ENCODE measurements around the gene RAE1. TPM values are rescaled to one million over a fixed set of nuclear protein-coding genes. Genes with fewer than 3 reads are reported as not detected.
A peak's percentile ranks its signal among the peaks of the same experiment; 100 is the strongest.
"Not testable (repeated sequence)": the region's sequence is repeated elsewhere in the genome, so short reads cannot be mapped to it uniquely, and the experiment has no call there.

The RAE1 gene
- total RNA-seq, 1 experiment from 2014 or later, result 83.9 TPM

DNA sequence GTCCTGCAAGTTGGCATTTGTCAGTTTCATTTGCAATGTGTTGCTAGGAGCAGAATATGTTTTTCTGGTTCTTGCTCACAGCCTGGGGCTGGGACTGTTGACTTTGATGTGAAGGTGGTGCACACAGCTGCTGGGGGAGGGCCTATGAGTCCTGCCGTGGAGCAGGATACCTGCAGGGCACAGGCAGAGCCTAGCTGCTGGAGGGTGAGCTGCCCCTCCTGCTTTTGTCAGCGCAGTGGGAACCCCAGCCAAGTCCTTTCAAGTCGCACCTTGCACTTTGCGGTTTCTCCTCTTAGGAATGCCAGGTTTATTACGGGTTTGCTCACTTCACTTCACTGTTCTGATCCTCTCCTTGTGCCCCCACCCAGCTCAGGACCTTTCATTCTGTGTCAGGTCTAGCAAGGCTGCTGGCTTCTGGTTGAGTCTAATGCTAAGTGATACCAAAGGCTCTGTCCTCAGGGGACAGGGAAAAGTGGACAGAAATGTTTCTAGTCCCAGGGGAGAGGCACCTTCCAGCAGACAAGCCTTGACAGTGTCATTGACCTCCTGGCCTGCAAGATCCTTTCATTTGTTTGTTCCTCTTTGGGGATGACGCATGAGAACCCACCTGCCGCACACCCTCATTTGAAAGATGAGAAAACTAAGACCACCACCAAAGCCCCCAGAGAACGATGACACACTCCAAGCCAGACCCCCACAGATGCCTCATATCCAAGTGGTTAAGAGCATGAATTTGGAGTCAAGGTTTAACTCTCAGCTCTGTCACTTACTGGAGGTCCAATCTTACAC is 24.2 kb upstream of the RAE1 start:
- no peak for DNase-seq (ENCODE audit: low read depth)

GRCh38 chr20:57327820-57328219 is 23.2 kb upstream of the RAE1 start:
- no peak for DNase-seq (ENCODE audit: low read depth)

- DNase-seq (ENCODE audit: low read depth), result no peak
These were observed 21.3 kb upstream of the RAE1 start, which contains the start of gene SPO11 for GRCh38 chr20:57329608-57330221. Gene SPO11 (plus strand): TSS chr20:57329803. CDS start chr20:57329868, 65 bp downstream.

GRCh38 chr20:57330998-57331397 is 20.1 kb upstream of the RAE1 start:
- DNase-seq (ENCODE audit: low read depth), result no peak

GRCh38 chr20:57332105-57333089 is 18.7 kb upstream of the RAE1 start:
- DNase-seq (ENCODE audit: low read depth), result no peak

- DNase-seq (ENCODE audit: low read depth), result peak; percentile 46
These were observed 15.7 kb upstream of the RAE1 start for GRCh38 chr20:57335392-57335791.

- no peak for DNase-seq (ENCODE audit: low read depth)
These were observed 9.4 kb upstream of the RAE1 start for GRCh38 chr20:57341663-57342062.

GRCh38 chr20:57342829-57343228 is 8.2 kb upstream of the RAE1 start:
- DNase-seq (ENCODE audit: low read depth), result peak; percentile 12

DNA sequence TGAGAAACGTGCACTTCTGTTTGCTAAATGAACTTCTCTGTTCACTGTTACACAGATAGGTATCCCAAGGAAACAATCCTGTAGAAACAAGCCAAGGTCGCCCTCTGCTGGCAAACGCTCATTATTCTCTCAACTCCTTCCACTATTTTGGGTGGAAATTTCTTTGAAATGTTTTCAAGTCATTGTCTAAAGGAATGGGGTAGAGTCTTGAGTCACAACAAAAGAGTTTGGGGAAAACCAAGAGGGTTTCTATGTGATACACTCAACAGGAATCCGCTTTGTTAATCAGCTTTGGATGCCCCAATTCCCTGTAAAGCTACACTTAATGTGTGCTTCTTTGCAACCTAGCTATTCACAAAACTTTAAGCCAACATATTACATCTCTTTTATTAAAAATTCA is 4.6 kb upstream of the RAE1 start:
- DNase-seq (ENCODE audit: low read depth), result peak; percentile 74

DNA sequence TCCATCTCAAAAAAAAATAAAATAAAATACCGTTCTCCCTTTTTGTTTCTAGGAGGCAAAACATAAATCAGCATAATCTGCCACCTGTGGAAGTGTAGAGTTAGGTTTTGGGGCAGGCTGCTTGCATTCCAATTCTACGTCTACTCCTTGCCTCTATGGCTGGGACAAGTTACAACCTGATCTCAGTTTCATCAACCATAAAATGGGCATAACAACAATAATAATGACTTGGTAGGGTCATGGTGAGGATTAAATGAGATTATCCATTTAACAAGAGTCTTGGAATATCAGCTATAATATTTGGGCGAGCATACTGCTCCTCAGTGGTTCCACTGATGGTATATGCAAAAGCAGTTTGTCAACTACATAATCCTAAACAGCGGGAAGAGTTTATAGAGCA is 3.7 kb upstream of the RAE1 start:
- DNase-seq (ENCODE audit: low read depth), result no peak

GRCh38 chr20:57348200-57348921 is 2.7 kb upstream of the RAE1 start:
- not testable (repeated sequence) for DNase-seq (ENCODE audit: low read depth)

DNA sequence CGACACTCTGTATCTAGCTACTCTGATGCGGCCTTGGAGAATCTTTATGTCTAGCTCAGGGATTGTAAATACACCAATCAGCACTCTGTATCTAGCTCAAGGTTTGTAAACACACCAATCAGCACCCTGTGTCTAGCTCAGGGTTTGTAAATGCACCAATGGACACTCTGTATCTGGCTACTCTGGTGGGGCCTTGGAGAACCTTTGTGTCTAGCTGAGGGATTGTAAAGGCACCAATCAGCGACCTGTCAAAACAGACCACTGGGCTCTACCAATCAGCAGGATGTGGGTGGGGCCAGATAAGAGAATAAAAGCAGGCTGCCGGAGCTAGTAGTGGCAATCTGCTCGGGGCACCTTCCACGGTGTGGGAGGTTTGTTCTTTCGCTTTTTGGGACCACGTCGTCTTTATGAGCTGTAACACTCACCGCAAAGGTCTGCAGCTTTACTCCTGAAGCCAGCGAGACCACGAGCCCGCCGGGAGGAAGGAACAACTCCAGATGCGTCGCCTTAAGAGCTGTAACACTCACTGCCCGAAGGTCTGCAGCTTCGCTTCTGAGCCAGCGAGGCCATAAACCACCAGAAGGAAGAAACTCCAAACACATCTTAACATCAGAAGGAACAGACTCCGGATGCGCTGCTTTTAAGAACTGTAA is 2.0 kb upstream of the RAE1 start:
- DNase-seq (ENCODE audit: low read depth), result not testable (repeated sequence)

DNA sequence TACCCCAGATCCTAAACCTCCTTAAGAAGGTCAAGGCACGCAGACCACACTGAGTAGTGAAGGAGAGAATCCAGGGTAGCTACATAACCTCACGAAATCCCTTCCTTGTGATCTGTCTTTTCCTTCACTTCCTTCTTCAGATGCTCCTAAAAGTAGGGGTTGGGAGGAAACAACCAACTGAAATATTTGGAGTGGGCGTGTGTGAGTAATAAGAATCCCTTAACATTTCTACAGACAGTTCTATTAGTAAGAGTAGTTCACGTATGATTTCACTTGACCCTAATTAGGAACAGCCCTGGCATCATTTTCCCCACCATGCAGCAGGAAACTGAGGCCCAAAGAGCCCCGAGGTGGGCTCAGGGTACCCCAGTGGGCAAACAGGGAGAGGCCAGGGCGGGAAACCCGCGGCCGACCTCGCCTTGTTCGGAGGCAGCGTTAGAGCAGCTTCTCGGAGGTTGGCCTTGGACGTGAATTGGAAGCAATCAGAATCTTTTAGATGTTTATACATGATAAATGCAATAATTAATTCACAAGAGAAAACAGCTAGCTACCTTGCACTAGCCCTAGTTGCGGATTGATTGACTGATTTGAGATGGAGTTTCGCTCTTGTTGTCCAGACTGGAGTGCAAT is 859 bp upstream of the RAE1 start:
- no peak for DNase-seq (ENCODE audit: low read depth)

DNA sequence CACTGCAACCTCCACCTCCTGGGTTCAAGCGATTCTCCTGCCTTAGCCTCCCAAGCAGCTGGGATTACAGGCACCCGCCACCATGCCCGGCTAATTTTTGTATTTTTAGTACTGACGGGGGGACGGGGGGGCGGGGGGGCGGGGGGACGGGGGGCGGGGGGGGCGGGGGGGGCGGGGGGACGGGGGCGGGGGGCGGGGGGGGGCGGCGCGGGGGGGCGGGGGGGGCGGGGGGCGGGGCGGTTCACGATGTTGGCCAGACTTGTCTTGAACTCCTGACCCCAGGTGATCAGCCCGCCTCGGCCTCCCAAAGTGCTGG is 371 bp upstream of the RAE1 start:
- not testable (repeated sequence) for DNase-seq (ENCODE audit: low read depth)

DNA sequence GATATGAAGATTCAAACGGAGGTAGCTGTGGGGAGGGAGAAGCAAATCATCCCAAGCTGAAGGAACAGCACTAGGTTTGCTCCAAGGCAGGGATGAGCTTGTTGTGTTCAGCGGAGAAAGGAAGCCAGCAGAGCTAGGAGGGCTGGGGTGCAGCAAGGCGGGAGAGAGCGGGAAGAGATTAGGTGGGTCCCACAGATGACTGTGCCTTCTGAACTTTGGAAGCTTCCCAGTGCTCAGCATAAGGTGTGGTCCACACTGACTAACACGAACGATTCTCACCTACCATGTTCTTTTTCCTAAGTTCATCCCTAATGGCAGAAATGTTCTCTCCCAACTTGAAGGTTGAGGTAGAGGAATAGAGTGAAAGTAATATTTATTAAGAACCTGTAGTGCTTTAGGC is 1.2 kb downstream of the RAE1 start:
- no peak for DNase-seq (ENCODE audit: low read depth)

DNA sequence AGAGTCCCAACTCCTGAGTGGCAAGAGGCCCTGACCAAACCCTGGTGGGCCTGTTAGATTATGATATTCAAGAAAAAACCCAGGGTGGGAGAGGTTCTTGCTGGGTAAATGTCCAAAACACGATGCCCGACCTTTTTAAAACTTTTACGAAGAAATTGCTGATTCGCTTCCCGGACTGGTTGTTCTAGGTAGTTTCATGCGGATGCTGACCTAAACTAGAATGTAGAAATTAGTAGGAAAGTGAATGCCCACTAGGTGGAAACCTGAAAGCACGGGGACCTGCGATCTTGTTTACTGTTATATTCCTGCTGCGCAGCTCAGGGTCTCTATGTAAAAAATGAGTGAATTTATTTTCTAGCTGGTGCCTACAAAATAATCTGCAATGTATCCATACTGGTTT is 2.3 kb downstream of the RAE1 start:
- no peak for DNase-seq (ENCODE audit: low read depth)

DNA sequence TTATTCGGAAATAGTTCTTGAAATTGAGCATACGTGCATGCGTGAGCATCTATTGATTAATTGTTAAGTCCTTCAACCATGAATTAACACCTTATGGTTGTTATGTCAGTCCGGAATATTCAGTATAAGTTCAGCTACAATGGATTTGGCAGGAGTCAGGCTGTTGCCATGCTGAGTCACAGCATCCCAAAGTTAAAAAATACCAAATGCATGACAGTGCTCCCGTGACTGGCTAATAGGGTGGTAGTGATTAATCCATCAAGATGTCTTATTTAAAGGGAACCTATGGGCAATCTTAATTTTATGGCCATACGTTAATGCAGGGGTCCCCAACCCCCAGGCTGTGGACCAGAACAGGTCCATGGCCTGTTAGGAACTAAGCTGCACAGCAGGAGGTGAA is 10.5 kb downstream of the RAE1 start:
- DNase-seq (ENCODE audit: low read depth), result peak; percentile 81

DNA sequence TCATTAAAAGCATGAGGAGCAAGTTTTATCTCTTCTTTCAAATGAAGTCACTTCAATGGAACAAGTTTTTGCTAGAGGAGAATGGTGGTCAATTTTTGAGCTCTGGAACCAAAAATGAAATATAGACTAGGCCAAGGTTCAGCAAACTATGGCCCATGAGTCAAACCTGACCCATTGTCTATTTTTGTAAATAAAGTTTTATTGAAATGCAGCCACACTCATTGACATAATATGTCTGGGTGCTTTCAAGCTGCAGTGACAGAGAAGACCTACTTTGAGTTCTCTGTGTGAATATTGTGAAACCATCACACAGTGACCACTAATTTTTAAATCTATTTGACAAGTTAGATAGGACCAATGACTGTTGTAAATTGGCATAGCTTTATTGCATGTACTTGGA is 13.4 kb downstream of the RAE1 start:
- DNase-seq (ENCODE audit: low read depth), result no peak

DNA sequence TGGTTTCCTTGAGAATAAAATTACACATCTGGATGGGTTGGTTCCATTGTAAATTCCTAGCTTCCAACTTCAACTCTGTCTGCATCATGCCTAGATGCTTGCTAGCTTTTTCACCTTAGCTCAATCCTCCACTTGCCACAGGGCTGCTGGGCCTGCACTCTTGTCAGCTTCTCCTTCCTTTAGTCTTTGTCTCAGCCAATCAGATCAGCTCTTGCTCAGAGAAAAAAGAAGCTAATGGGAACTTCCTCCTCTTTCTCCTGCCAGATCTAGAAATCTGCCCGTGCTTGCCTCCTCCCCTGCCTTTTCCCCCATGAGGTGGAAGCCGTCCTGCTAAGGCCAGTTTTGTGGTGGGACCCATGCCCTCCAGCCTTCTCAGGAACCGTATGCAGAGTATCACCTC is 18.5 kb downstream of the RAE1 start:
- DNase-seq (ENCODE audit: low read depth), result no peak

GRCh38 chr20:57370316-57370715 is 19.3 kb downstream of the RAE1 start:
- no peak for DNase-seq (ENCODE audit: low read depth)

DNA sequence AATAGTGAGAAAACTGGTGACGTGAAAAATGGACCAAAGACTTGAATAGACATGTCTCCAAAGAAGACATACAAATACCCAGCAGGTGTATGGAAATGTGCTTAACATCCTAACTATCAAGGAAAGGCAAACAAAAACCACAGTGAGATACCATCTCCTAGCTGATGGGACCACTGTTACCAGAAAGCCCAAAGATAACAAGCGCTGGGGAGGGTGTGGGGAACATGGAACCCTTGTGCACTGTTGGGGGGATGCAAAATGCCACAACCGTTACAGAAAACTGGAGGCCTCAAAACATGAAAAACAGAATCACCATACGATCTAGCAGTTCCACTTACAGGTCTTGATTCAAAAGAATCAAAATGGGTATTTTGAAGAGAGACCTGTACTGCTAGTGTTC is 20.3 kb downstream of the RAE1 start:
- DNase-seq (ENCODE audit: low read depth), result no peak
